PC-9 (cell line): Measurements from ENCODE around the gene PSMC1. TPM values are rescaled to one million over a fixed set of nuclear protein-coding genes. Genes with fewer than 3 reads are reported as not detected.

ENCODE experiments used
- BruUV-seq: library from RNA; stranded (reverse); fragments of 400-500 nt; replicated peaks from 2 replicates; lab custom pipeline; 2021; lab: Mats Ljungman, UMichigan
- CTCF ChIA-PET: fragments of 300-600 bp; sonication (Branson Sonifier 250); formaldehyde crosslinking; loops from one replicate; lab custom pipeline; 2022; ENCODE audit warnings: antibody characterized with exemption; lab: Charles Lee
- POLR2A ChIA-PET: fragments of 300-600 bp; sonication (Branson Sonifier 250); formaldehyde crosslinking; loops from one replicate; lab custom pipeline; 2022; ENCODE audit warnings: antibody characterized with exemption; ENCODE audit not compliant: unreplicated experiment; lab: Charles Lee
- DNase-seq, 2 experiments: peaks; one replicate each; pipeline versions ENCODE4 v3.0.0 to v3.0.0-alpha.2; 2015 to 2022; ENCODE audit warnings: mixed read lengths in 1 of 2
- H2AFZ ChIP-seq: fragments of 200-600 bp; sonication (generic); 2 replicates; pipeline ENCODE4 v1.8.1; 2017; ENCODE audit warnings: antibody characterized with exemption
- H3F3A ChIP-seq: fragments of 200-600 bp; sonication (generic); 2 replicates; pipeline ENCODE4 v1.8.1; 2017; ENCODE audit warnings: antibody characterized with exemption, mild to moderate bottlenecking, low read depth; ENCODE audit not compliant: insufficient read depth
- H3K27ac ChIP-seq: fragments of 200-600 bp; sonication (generic); 2 replicates; pipeline ENCODE4 v1.6.1; 2016; ENCODE audit warnings: mixed run types
- H3K27me3 ChIP-seq: fragments of 200-600 bp; sonication (generic); 2 replicates; pipeline ENCODE4 v1.6.1; 2016; ENCODE audit warnings: low read depth, mixed run types; ENCODE audit not compliant: insufficient read depth
- H3K36me3 ChIP-seq: fragments of 200-600 bp; sonication (generic); 2 replicates; pipeline ENCODE4 v1.6.1; 2016; ENCODE audit warnings: low read depth, mixed run types
- H3K4me1 ChIP-seq: fragments of 200-600 bp; sonication (generic); replicated peaks from 2 replicates; pipeline ENCODE4 v1.6.1; 2016; ENCODE audit warnings: mixed run types; ENCODE audit not compliant: insufficient read depth
- H3K4me2 ChIP-seq: fragments of 200-600 bp; sonication (generic); 2 replicates; pipeline ENCODE4 v1.6.1; 2017; ENCODE audit warnings: mixed run types
- H3K4me3 ChIP-seq: fragments of 200-600 bp; sonication (generic); 2 replicates; pipeline ENCODE4 v1.6.1; 2016; ENCODE audit warnings: mixed run types
- H3K79me2 ChIP-seq: fragments of 200-600 bp; sonication (generic); 2 replicates; pipeline ENCODE4 v1.6.1; 2017; ENCODE audit warnings: low read depth, mixed run types
- H3K9me2 ChIP-seq: fragments of 200-600 bp; sonication (generic); 2 replicates; pipeline ENCODE4 v1.8.1; 2017; ENCODE audit warnings: mild to moderate bottlenecking; ENCODE audit not compliant: insufficient read depth
- H3K9me3 ChIP-seq: fragments of 200-600 bp; sonication (generic); 2 replicates; pipeline ENCODE4 v1.8.1; 2016; ENCODE audit warnings: low read depth; ENCODE audit not compliant: insufficient read depth
- H4K20me1 ChIP-seq: fragments of 200-600 bp; sonication (generic); 2 replicates; pipeline ENCODE4 v1.8.1; 2017; ENCODE audit not compliant: insufficient read depth
- EZH2 ChIP-seq: fragments of 200-600 bp; sonication (generic); IDR thresholded peaks from 2 replicates; pipeline ENCODE4 v1.8.0; 2017; ENCODE audit warnings: antibody characterized with exemption, low read depth
- intact Hi-C: fragments of 100-400 bp; cut with micrococcal nuclease; formaldehyde crosslinking; loops from one replicate; pipeline ENCODE4 v1.10.0; 2022; ENCODE audit not compliant: unreplicated experiment
- total RNA-seq: library from RNA; stranded (reverse); gene quantifications from 2 replicates; pipeline ENCODE4 v1.2.3, GENCODE V29; 2021
- TF ChIP-seq, protein P1 (sequence below): fragments of 200-600 bp; sonication (generic); conservative IDR thresholded peaks from 2 replicates; pipeline ENCODE4 v1.6.1; 2017; ENCODE audit warnings: mixed run types, antibody characterized with exemption, mild to moderate bottlenecking, moderate library complexity

PSMC1 gene
- total RNA-seq, 1 experiment from 2014 or later = 50.8 TPM

DNA sequence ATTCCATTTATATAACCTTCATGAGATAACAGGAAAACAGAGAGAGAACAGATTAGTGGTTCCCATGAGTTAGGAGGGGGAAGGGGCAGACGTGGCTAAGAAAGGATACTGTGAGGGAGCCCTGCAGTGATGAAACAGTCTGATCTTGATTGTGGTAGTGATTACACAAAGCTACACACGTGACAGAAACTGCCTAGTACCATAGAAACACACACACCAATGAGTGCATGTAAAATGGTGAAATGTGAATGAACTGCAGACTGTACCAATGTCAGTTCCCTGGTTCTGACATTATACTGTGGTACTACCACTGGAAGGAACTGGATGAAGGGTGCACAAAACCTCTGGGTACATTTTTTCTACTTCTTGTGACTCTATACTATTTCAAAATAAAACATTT, 38.5 kb downstream of the PSMC1 start:
- no peak overlapping the region for H2AFZ ChIP-seq
- DNase-seq = no peak
- H4K20me1 ChIP-seq = no peaks in the 10 kb centered on the region
- H3K4me1 ChIP-seq = no peaks in the 10 kb centered on the region
- no peak overlapping the region for H3K4me3 ChIP-seq
- no peak overlapping the region for H3K27ac ChIP-seq
- no peaks in the 10 kb centered on the region for H3K9me2 ChIP-seq
- CTCF ChIA-PET = interaction anchor here (0.5 kb wide), 1 partner anchor 318 kb away, joined by 3 read pairs; no protein-coding TSS in a partner anchor
- H3K36me3 ChIP-seq = no peaks in the 10 kb centered on the region
- H3K4me2 ChIP-seq = no peak overlapping the region
- POLR2A ChIA-PET = no interaction called here
- H3K27me3 ChIP-seq = no peaks in the 10 kb centered on the region
- intact Hi-C loops = no loop called here
- no peaks in the 10 kb centered on the region for H3K79me2 ChIP-seq
- no peaks in the 10 kb centered on the region for H3F3A ChIP-seq
- TF ChIP-seq EZH2 = no peak
- TF ChIP-seq, protein P1, sequence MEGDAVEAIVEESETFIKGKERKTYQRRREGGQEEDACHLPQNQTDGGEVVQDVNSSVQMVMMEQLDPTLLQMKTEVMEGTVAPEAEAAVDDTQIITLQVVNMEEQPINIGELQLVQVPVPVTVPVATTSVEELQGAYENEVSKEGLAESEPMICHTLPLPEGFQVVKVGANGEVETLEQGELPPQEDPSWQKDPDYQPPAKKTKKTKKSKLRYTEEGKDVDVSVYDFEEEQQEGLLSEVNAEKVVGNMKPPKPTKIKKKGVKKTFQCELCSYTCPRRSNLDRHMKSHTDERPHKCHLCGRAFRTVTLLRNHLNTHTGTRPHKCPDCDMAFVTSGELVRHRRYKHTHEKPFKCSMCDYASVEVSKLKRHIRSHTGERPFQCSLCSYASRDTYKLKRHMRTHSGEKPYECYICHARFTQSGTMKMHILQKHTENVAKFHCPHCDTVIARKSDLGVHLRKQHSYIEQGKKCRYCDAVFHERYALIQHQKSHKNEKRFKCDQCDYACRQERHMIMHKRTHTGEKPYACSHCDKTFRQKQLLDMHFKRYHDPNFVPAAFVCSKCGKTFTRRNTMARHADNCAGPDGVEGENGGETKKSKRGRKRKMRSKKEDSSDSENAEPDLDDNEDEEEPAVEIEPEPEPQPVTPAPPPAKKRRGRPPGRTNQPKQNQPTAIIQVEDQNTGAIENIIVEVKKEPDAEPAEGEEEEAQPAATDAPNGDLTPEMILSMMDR = no peak
- BruUV-seq = no TSS peak
- no peaks in the 10 kb centered on the region for H3K9me3 ChIP-seq

DNA sequence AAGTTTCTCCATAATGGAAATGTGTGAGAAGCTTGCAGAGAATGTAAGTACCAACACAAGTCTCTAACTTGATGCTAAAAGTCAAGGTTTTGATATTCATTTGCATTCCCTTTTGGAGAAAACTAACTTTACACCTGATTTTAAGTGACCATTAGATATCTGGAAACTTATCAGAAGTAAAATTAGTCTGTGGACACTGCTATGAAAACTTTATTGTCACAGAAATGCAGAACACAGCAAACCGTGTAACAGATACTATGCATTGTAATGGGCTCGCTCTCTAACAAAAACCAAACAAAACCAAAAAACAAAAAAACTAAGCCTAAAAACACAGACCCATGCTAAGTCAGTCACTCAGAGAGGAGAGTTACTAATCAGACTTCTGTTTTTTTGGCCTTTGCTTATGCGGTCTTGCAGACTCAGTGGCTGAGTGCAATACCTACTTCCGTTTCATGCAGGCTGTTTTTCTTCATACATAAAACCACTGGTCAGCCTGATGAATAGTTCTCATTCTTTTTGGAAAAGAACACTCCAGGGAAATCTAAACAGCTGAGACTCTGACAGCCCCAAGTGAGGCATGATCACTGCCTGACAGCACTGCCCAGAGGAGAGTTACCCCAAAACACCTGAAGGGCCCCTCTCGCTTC, 39.6 kb downstream of the PSMC1 start:
- H4K20me1 ChIP-seq = no peaks in the 10 kb centered on the region
- peaks cover 4% of the 10 kb centered on the region; the same call in 1 of the 2 replicates for H3F3A ChIP-seq
- no peaks in the 10 kb centered on the region for H3K79me2 ChIP-seq
- intact Hi-C loops = no loop called here
- TF ChIP-seq, protein P1 = no peak
- no peak for TF ChIP-seq EZH2
- H3K36me3 ChIP-seq = no peaks in the 10 kb centered on the region
- no peak overlapping the region for H3K4me3 ChIP-seq
- no TSS peak for BruUV-seq
- DNase-seq = no peak
- no peak overlapping the region for H3K4me2 ChIP-seq
- H3K9me3 ChIP-seq = no peaks in the 10 kb centered on the region
- H3K27ac ChIP-seq = no peak overlapping the region
- H3K27me3 ChIP-seq = no peaks in the 10 kb centered on the region
- CTCF ChIA-PET = no interaction called here
- H3K4me1 ChIP-seq = no peaks in the 10 kb centered on the region
- H2AFZ ChIP-seq = no peak overlapping the region
- POLR2A ChIA-PET = no interaction called here
- H3K9me2 ChIP-seq = no peaks in the 10 kb centered on the region

DNA sequence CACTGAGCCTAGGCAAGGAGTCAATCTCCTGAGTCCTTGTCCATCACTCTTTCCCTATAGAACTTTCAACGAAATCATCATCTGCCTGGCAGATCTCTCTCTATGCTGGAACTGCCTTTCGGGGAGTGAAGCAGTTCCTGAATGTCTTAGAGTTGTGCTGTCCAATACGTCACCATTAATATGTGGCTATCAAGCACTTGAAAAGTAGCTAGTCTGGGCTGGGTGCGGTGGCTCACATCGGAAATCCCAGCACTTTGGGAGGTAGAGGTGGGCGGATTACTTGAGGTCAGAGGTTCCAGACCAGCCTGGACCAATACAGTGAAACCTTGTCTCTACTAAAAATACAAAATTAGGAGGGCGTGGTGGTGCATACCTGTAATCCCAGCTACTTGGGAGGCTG, 40.3 kb downstream of the PSMC1 start:
- no peaks in the 10 kb centered on the region for H3K9me3 ChIP-seq
- BruUV-seq = no TSS peak
- no peaks in the 10 kb centered on the region for H3K4me1 ChIP-seq
- H3K4me3 ChIP-seq = no peak overlapping the region
- TF ChIP-seq EZH2 = no peak
- TF ChIP-seq, protein P1 = no peak
- H3F3A ChIP-seq = peaks cover 4% of the 10 kb centered on the region; the same call in 1 of the 2 replicates
- no peak for DNase-seq
- no peaks in the 10 kb centered on the region for H3K9me2 ChIP-seq
- H3K27ac ChIP-seq = no peak overlapping the region
- no peaks in the 10 kb centered on the region for H3K36me3 ChIP-seq
- H3K4me2 ChIP-seq = no peak overlapping the region
- H3K27me3 ChIP-seq = no peaks in the 10 kb centered on the region
- H3K79me2 ChIP-seq = no peaks in the 10 kb centered on the region
- CTCF ChIA-PET = no interaction called here
- no peak overlapping the region for H2AFZ ChIP-seq
- 0 out of 2 replicates have a peak, but pooled peaks cover 2% of the 10 kb centered on the region for H4K20me1 ChIP-seq
- intact Hi-C loops = no loop called here
- POLR2A ChIA-PET = no interaction called here
